SK-N-SH (cell line): ENCODE results near the gene DRAP1. TPM values are rescaled to one million over a fixed set of nuclear protein-coding genes. Genes with fewer than 3 reads are reported as not detected.

Experiments
- CTCF ChIA-PET: fragments of 300-600, 350-600 bp; formaldehyde crosslinking; extraction: SDS; loops from one replicate; lab custom pipeline; 2021; lab: Yijun Ruan, JAX
- POLR2A ChIA-PET: fragments of 350-600 bp; sonication (Branson Sonifier 250); formaldehyde crosslinking; extraction: SDS; loops from one replicate; lab custom pipeline; 2020; ENCODE audit warnings: antibody characterized with exemption, inconsistent platforms; lab: Yijun Ruan, JAX
- DNase-seq: peaks from one replicate; pipeline ENCODE4 v3.0.0; 2012
- H2AFZ ChIP-seq: fragments of 200-600 bp; sonication (generic); 2 replicates; pipeline ENCODE4 v1.8.1; 2016; ENCODE audit warnings: antibody characterized with exemption, mild to moderate bottlenecking, low read depth
- H3F3A ChIP-seq: fragments of 200-600 bp; sonication (generic); replicated peaks from 2 replicates; pipeline ENCODE3; 2016; ENCODE audit warnings: antibody characterized with exemption, mild to moderate bottlenecking; ENCODE audit not compliant: insufficient read depth
- H3K27ac ChIP-seq, 2 experiments: fragments of 200-500 bp in 1 of 2; fragments of 200-600 bp in 1 of 2; sonication (Bioruptor generic) in 1 of 2; sonication (generic), shearing (Covaris generic) in 1 of 2; 2 replicates each; pipeline versions ENCODE4 v1.5.1 to v1.6.1; 2014 to 2016; ENCODE audit warnings: low read depth in 2 of 2, inconsistent platforms in 1 of 2, low read length in 1 of 2, mild to moderate bottlenecking in 1 of 2, mixed read lengths in 1 of 2
- H3K27me3 ChIP-seq: fragments of 200-600 bp; sonication (generic), shearing (Covaris generic); 2 replicates; pipeline ENCODE4 v1.6.1; 2016; ENCODE audit warnings: mixed run types; ENCODE audit not compliant: insufficient read depth
- H3K36me3 ChIP-seq, 2 experiments: fragments of 200-500 bp in 1 of 2; fragments of 200-600 bp in 1 of 2; sonication (Bioruptor generic) in 1 of 2; sonication (generic) in 1 of 2; replicated peaks in 1 of 2; 2 replicates each; pipeline versions ENCODE3 to v1.5.1; 2014 to 2016; ENCODE audit warnings: low read length in 1 of 2, mild to moderate bottlenecking in 1 of 2; ENCODE audit not compliant: insufficient read depth in 2 of 2, control insufficient read depth in 1 of 2
- H3K4me1 ChIP-seq, 2 experiments: fragments of 200-500 bp in 1 of 2; fragments of 200-600 bp in 1 of 2; sonication (Bioruptor generic) in 1 of 2; sonication (generic), shearing (Covaris generic) in 1 of 2; 2 replicates each; pipeline versions ENCODE4 v1.5.1 to v1.6.1; 2014 to 2016; ENCODE audit warnings: low read depth in 1 of 2, low read length in 1 of 2, mixed run types in 1 of 2; ENCODE audit not compliant: insufficient read depth in 2 of 2, control insufficient read depth in 1 of 2
- H3K4me2 ChIP-seq: fragments of 200-600 bp; sonication (generic), shearing (Covaris generic); 2 replicates; pipeline ENCODE4 v1.6.1; 2017; ENCODE audit warnings: mixed run types
- H3K4me3 ChIP-seq, 2 experiments: fragments of 200-500 bp in 1 of 2; fragments of 200-600 bp in 1 of 2; sonication (Bioruptor generic) in 1 of 2; sonication (generic), shearing (Covaris generic) in 1 of 2; 2 replicates each; pipeline versions ENCODE4 v1.5.1 to v1.8.1; 2014 to 2016; ENCODE audit warnings: low read depth in 2 of 2, inconsistent platforms in 1 of 2, low read length in 1 of 2, mild to moderate bottlenecking in 1 of 2, mixed read lengths in 1 of 2, moderate library complexity in 1 of 2
- H3K79me2 ChIP-seq: fragments of 200-600 bp; sonication (generic); 2 replicates; pipeline ENCODE4 v1.8.1; 2017; ENCODE audit warnings: mild to moderate bottlenecking; ENCODE audit not compliant: insufficient read depth
- H3K9ac ChIP-seq: fragments of 200-600 bp; sonication (generic); 2 replicates; pipeline ENCODE4 v1.6.1; 2017; ENCODE audit warnings: mixed run types
- H3K9me2 ChIP-seq: fragments of 200-600 bp; sonication (generic); 2 replicates; pipeline ENCODE4 v1.6.1; 2017; ENCODE audit warnings: mixed run types
- H3K9me3 ChIP-seq: fragments of 200-600 bp; sonication (generic); 2 replicates; pipeline ENCODE4 v1.6.1; 2017; ENCODE audit warnings: mixed run types, mild to moderate bottlenecking, moderate library complexity
- H4K20me1 ChIP-seq: fragments of 200-600 bp; sonication (generic); 2 replicates; pipeline ENCODE4 v1.6.1; 2017; ENCODE audit warnings: mild to moderate bottlenecking, mixed run types; ENCODE audit not compliant: insufficient read depth
- CHD2 ChIP-seq: fragments of 150-350 bp; IDR thresholded peaks from 2 replicates; pipeline ENCODE4 v1.6.1; 2018; ENCODE audit warnings: low read length; ENCODE audit not compliant: partially characterized antibody
- ELF1 ChIP-seq: IDR thresholded peaks from 2 replicates; pipeline ENCODE4 v1.4.0; 2012
- GATA2 ChIP-seq: sonication (generic); formaldehyde crosslinking; IDR thresholded peaks from 2 replicates; pipeline ENCODE4 v1.5.0; 2020; ENCODE audit warnings: mild to moderate bottlenecking, missing genetic modification reagents
- JUND ChIP-seq: IDR thresholded peaks from 2 replicates; pipeline ENCODE4 v1.4.0; 2012
- NRF1 ChIP-seq: IDR thresholded peaks from 2 replicates; pipeline ENCODE4 v1.6.1; 2012; ENCODE audit warnings: low read depth, mild to moderate bottlenecking, low read length
- POLR2AphosphoS5 ChIP-seq: IDR thresholded peaks from 2 replicates; pipeline ENCODE4 v1.6.1; 2012; ENCODE audit warnings: low read depth, low read length
- SIN3A ChIP-seq: IDR thresholded peaks from 2 replicates; pipeline ENCODE4 v1.6.1; 2012; ENCODE audit warnings: low read depth, mild to moderate bottlenecking, low read length, moderate library complexity, borderline replicate concordance
- SMC3 ChIP-seq: IDR thresholded peaks from 2 replicates; pipeline ENCODE4 v1.6.1; 2012; ENCODE audit warnings: low read depth, low read length, improper control_type of control experiment
- TEAD4 ChIP-seq: IDR thresholded peaks from 2 replicates; pipeline ENCODE4 v1.4.0; 2012; ENCODE audit warnings: mild to moderate bottlenecking, borderline replicate concordance; ENCODE audit not compliant: insufficient read depth
- YY1 ChIP-seq: IDR thresholded peaks from 2 replicates; pipeline ENCODE4 v1.4.0; 2012; ENCODE audit warnings: low read depth, mild to moderate bottlenecking
- WGBS: methylation state at CpG from one replicate; pipeline ENCODE4 v1.1.6; 2017; ENCODE audit warnings: low lambda C conversion rate; 5-methylcytosine and 5-hydroxymethylcytosine counted together
- polyA plus RNA-seq, 3 experiments: library from polyadenylated mRNA; depleted of rRNA; stranded (reverse); fragments of >200 nt; gene quantifications; 2 replicates each; pipeline ENCODE4 v1.2.3, GENCODE V29; 2012
- TF ChIP-seq, protein P1 (sequence below): IDR thresholded peaks from 2 replicates; pipeline ENCODE4 v1.6.1; 2012; ENCODE audit warnings: mild to moderate bottlenecking, low read depth, low read length, moderate library complexity
- TF ChIP-seq, protein P2 (sequence below): IDR thresholded peaks from 2 replicates; pipeline ENCODE4 v1.4.0; 2012; ENCODE audit warnings: low read depth, borderline replicate concordance
- TF ChIP-seq, protein P3 (sequence below): IDR thresholded peaks from 2 replicates; pipeline ENCODE4 v1.4.0; 2012; ENCODE audit warnings: low read depth, borderline replicate concordance

The DRAP1 gene
- polyA plus RNA-seq, 1 of the 3 experiments (the other 2 are of a cell fraction): 464 TPM

DNA sequence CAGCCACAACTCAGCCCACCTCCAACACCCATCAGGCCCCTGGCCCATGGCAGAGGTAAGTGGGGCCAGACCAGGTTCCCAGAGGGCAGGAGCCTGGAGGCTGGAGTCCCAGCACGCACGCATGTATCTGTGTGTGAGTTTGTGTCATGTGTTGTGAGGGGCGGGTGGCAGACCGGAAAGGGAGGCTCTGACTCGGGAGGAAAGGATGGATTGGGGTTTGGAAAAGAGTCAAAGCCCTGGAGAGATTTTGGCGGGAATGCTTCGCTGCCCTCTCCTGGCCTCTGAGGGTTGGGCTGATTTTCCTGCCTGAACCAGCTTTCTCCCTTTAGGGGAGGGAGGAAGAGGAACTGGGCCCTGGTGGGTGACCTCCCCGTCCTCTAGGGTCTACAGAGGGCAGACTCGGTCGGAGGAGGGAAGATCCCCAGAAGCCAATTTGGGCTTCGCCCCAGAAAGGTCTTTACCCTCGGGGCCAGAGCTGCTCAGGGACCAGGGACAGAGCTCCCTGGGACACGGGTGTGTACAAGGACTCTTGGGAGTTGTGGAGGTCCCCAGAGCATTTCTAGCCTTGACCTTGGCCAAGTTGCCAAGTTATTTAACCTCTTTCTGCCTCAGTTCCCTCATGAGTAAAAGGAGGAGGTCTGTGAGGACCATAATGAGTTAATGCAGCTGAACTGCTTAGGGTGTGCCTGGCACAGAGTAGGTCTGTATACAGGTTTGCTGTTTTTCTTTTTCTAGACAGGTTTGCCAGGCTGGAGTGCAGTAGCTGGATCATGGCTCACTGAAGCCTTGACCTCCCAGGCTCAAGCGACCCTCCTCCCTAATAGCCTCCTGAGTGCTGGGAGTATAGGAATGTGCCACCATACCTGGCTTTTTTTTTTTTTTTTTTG is 7.3 kb upstream of the DRAP1 start (continued):
- TF ChIP-seq, protein P1, sequence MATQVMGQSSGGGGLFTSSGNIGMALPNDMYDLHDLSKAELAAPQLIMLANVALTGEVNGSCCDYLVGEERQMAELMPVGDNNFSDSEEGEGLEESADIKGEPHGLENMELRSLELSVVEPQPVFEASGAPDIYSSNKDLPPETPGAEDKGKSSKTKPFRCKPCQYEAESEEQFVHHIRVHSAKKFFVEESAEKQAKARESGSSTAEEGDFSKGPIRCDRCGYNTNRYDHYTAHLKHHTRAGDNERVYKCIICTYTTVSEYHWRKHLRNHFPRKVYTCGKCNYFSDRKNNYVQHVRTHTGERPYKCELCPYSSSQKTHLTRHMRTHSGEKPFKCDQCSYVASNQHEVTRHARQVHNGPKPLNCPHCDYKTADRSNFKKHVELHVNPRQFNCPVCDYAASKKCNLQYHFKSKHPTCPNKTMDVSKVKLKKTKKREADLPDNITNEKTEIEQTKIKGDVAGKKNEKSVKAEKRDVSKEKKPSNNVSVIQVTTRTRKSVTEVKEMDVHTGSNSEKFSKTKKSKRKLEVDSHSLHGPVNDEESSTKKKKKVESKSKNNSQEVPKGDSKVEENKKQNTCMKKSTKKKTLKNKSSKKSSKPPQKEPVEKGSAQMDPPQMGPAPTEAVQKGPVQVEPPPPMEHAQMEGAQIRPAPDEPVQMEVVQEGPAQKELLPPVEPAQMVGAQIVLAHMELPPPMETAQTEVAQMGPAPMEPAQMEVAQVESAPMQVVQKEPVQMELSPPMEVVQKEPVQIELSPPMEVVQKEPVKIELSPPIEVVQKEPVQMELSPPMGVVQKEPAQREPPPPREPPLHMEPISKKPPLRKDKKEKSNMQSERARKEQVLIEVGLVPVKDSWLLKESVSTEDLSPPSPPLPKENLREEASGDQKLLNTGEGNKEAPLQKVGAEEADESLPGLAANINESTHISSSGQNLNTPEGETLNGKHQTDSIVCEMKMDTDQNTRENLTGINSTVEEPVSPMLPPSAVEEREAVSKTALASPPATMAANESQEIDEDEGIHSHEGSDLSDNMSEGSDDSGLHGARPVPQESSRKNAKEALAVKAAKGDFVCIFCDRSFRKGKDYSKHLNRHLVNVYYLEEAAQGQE: peak; percentile 64; the same call in 1 of the 2 replicates

DNA sequence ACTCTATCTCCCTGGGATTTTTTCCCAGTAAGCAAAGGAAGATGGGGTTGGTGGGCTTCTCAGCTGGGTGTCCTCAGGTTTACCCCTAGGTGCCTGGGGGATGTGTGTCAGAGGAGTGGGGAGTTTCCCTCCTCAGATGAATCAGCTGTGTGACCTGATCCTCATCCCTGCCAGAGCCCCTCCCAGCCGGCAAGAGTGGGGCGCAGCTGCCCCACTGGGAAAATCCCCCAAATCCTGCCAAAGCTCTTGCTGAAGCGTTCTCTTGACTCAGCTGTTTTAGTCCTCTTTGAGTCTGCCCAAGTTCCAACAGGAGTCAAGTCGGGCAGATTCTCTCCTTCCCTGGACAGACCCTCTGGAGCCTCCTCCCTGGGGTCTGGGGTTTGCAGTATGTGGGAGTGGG is 6.4 kb upstream of the DRAP1 start:
- Histone ChIP-seq H3K9me3 (no peaks in the 10 kb centered on the region), H3F3A (peaks cover 33% of the 10 kb centered on the region), H3K4me3 (no peak overlapping the region), H4K20me1 (no peaks in the 10 kb centered on the region), H3K79me2 (peaks cover 48% of the 10 kb centered on the region), H3K4me1 (peaks cover 21 to 56% of the 10 kb centered on the region in 2 experiments; a peak in 3 of 4 replicates), H2AFZ (no peak overlapping the region), H3K27ac (peak overlapping the region in 1 of 2 experiments; percentile 97; a peak in 2 of 4 replicates), H3K9me2 (no peaks in the 10 kb centered on the region), H3K36me3 (peaks cover 0 to 2% of the 10 kb centered on the region in 2 experiments), H3K9ac (peak overlapping the region; percentile 47; the same call in 1 of the 2 replicates), H3K4me2 (no peak overlapping the region), H3K27me3 (no peaks in the 10 kb centered on the region)
- 62% methylated on average over 4 of the region's 4 CpGs for WGBS
- POLR2A ChIA-PET: interaction anchor here (1.7 kb wide), 1 partner anchor 22 kb away, joined by 4 read pairs; the partner anchor contains the start of gene CCDC85B
- TF ChIP-seq, protein P2, sequence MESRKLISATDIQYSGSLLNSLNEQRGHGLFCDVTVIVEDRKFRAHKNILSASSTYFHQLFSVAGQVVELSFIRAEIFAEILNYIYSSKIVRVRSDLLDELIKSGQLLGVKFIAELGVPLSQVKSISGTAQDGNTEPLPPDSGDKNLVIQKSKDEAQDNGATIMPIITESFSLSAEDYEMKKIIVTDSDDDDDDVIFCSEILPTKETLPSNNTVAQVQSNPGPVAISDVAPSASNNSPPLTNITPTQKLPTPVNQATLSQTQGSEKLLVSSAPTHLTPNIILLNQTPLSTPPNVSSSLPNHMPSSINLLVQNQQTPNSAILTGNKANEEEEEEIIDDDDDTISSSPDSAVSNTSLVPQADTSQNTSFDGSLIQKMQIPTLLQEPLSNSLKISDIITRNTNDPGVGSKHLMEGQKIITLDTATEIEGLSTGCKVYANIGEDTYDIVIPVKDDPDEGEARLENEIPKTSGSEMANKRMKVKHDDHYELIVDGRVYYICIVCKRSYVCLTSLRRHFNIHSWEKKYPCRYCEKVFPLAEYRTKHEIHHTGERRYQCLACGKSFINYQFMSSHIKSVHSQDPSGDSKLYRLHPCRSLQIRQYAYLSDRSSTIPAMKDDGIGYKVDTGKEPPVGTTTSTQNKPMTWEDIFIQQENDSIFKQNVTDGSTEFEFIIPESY: no peak
- TF ChIP-seq TEAD4 (no peak), GATA2 (no peak), ELF1 (no peak), SMC3 (no peak), JUND (no peak), YY1 (no peak), CHD2 (no peak), SIN3A (no peak), NRF1 (no peak), POLR2AphosphoS5 (no peak)
- TF ChIP-seq, protein P3, sequence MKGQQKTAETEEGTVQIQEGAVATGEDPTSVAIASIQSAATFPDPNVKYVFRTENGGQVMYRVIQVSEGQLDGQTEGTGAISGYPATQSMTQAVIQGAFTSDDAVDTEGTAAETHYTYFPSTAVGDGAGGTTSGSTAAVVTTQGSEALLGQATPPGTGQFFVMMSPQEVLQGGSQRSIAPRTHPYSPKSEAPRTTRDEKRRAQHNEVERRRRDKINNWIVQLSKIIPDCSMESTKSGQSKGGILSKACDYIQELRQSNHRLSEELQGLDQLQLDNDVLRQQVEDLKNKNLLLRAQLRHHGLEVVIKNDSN: no peak
- CTCF ChIA-PET: interaction anchor here (0.9 to 5.6 kb wide), 8 partner anchors 10 to 309 kb away, joined by 3 to 71 read pairs (median 5); partner anchors contain the start of genes CCDC85B, FIBP and FOSL1
- DNase-seq: no peak
